Mammary epithelial cell (primary cell): ENCODE results near the gene TMA7B.

Experiments used
- EZH2 ChIP-seq: IDR thresholded peaks from 2 replicates; pipeline ENCODE4 v1.6.1; 2012; ENCODE audit warnings: low read length, inconsistent platforms, borderline replicate concordance
- TF ChIP-seq, protein P1 (sequence below), 2 donors: IDR thresholded peaks in 1 of 2; conservative IDR thresholded peaks in 1 of 2; 2 replicates each; pipeline ENCODE4 v1.5.1; 2011 to 2012; ENCODE audit warnings: inconsistent platforms in 2 of 2, low read length in 2 of 2, mild to moderate bottlenecking in 2 of 2, control low read depth in 1 of 2, low read depth in 1 of 2; ENCODE audit not compliant: insufficient read depth in 1 of 2; ENCODE audit errors: extremely low read depth in 1 of 2

DNA sequence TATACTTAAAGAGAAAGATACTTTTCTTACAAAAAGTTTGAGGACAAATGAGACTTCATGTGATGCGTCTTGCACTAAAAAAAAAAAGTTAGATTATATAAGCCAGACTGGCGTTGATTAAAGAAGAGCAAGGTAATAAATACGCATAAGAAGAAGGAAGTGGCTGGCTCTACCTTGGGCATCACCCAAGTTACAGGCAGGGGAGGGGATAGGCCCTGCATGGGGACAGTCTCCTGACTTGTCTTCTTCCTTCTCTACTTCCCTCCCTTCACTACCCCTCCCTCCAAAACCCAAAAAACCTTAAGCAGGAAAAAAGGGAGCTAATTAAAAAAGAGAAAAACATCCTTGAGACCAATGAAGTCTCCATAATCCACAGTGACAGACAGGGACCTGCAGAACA, 22.3 kb upstream of the TMA7B start:
- TF ChIP-seq, protein P1, sequence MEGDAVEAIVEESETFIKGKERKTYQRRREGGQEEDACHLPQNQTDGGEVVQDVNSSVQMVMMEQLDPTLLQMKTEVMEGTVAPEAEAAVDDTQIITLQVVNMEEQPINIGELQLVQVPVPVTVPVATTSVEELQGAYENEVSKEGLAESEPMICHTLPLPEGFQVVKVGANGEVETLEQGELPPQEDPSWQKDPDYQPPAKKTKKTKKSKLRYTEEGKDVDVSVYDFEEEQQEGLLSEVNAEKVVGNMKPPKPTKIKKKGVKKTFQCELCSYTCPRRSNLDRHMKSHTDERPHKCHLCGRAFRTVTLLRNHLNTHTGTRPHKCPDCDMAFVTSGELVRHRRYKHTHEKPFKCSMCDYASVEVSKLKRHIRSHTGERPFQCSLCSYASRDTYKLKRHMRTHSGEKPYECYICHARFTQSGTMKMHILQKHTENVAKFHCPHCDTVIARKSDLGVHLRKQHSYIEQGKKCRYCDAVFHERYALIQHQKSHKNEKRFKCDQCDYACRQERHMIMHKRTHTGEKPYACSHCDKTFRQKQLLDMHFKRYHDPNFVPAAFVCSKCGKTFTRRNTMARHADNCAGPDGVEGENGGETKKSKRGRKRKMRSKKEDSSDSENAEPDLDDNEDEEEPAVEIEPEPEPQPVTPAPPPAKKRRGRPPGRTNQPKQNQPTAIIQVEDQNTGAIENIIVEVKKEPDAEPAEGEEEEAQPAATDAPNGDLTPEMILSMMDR (conservative IDR thresholded peaks at IDR 0.05 in 1 of 2, IDR thresholded peaks at IDR 0.05 in 1 of 2; ENCODE audit: extremely low read depth in 1 of 2, insufficient read depth in 1 of 2, low read depth in 1 of 2, low read length in 2 of 2) = no peak
- no peak for TF ChIP-seq EZH2
